GM23338 (cell line): ENCODE measurements around the gene ASS1. TPM values are rescaled to one million over a fixed set of nuclear protein-coding genes. Genes with fewer than 3 reads are reported as not detected.

Source experiments
- ATAC-seq: fragments of 200-7000 bp; cut with Tn5 transposase; 3 replicates; pipeline ENCODE4 v1.9.1; 2020
- DNase-seq: peaks from one replicate; pipeline ENCODE4 v3.0.0-alpha.2; 2015; ENCODE audit warnings: low spot score
- H2AFZ ChIP-seq: fragments of 200-600 bp; sonication (generic); 2 replicates; pipeline ENCODE4 v1.8.0; 2016; ENCODE audit warnings: antibody characterized with exemption, mild to moderate bottlenecking, moderate library complexity
- H3F3A ChIP-seq: fragments of 200-600 bp; sonication (generic); replicated peaks from 2 replicates; pipeline ENCODE4 v1.8.0; 2017; ENCODE audit warnings: antibody characterized with exemption, mixed run types, low read depth
- H3K27ac ChIP-seq: fragments of 200-600 bp; sonication (generic); 2 replicates; pipeline ENCODE4 v1.6.1; 2016; ENCODE audit warnings: low read depth
- H3K27me3 ChIP-seq: fragments of 200-600 bp; sonication (generic); 2 replicates; pipeline ENCODE4 v1.8.0; 2016; ENCODE audit warnings: mild to moderate bottlenecking, mixed run types, moderate library complexity; ENCODE audit not compliant: insufficient read depth
- H3K36me3 ChIP-seq: fragments of 200-600 bp; sonication (generic); 2 replicates; pipeline ENCODE4 v1.8.0; 2016; ENCODE audit warnings: mild to moderate bottlenecking; ENCODE audit not compliant: insufficient read depth
- H3K4me1 ChIP-seq: fragments of 200-600 bp; sonication (generic); 2 replicates; pipeline ENCODE4 v1.8.0; 2016; ENCODE audit warnings: mild to moderate bottlenecking, moderate library complexity; ENCODE audit not compliant: insufficient read depth
- H3K4me2 ChIP-seq: fragments of 200-600 bp; sonication (generic); 2 replicates; pipeline ENCODE4 v1.7.1; 2017; ENCODE audit warnings: mixed run types
- H3K4me3 ChIP-seq: fragments of 200-600 bp; sonication (generic); 2 replicates; pipeline ENCODE4 v1.6.1; 2016; ENCODE audit warnings: mixed run types
- H3K79me2 ChIP-seq: fragments of 200-600 bp; sonication (generic); replicated peaks from 2 replicates; pipeline ENCODE4 v1.8.0; 2017; ENCODE audit warnings: mild to moderate bottlenecking; ENCODE audit not compliant: insufficient read depth
- H3K9me2 ChIP-seq: fragments of 200-600 bp; sonication (generic); 2 replicates; pipeline ENCODE4 v1.8.0; 2017; ENCODE audit not compliant: insufficient read depth
- H4K20me1 ChIP-seq: fragments of 200-600 bp; sonication (generic); replicated peaks from 2 replicates; pipeline ENCODE4 v1.8.0; 2017; ENCODE audit warnings: mild to moderate bottlenecking; ENCODE audit not compliant: insufficient read depth
- H3K27ac Mint-ChIP-seq: 2 replicates; pipeline ENCODE4 v1.8.0; 2020; ENCODE audit warnings: inconsistent platforms, mild to moderate bottlenecking, moderate library complexity, mixed read lengths
- H3K27me3 Mint-ChIP-seq: 3 replicates; pipeline ENCODE4 v1.8.0; 2022; ENCODE audit warnings: low read depth, mild to moderate bottlenecking, moderate library complexity, mixed read lengths, inconsistent platforms; ENCODE audit not compliant: insufficient read depth, poor library complexity
- H3K36me3 Mint-ChIP-seq: 3 replicates; pipeline ENCODE4 v1.8.0; 2021; ENCODE audit warnings: low read depth, mild to moderate bottlenecking, inconsistent platforms, moderate library complexity, mixed read lengths
- H3K4me1 Mint-ChIP-seq: 3 replicates; pipeline ENCODE4 v1.8.0; 2020; ENCODE audit warnings: mild to moderate bottlenecking, inconsistent platforms, mixed read lengths
- H3K4me3 Mint-ChIP-seq: 3 replicates; pipeline ENCODE4 v1.8.0; 2021; ENCODE audit warnings: moderate library complexity, mild to moderate bottlenecking, inconsistent platforms, mixed read lengths
- H3K9me3 Mint-ChIP-seq: 3 replicates; pipeline ENCODE4 v1.8.0; 2020; ENCODE audit warnings: moderate library complexity, mild to moderate bottlenecking, inconsistent platforms, mixed read lengths
- CREB1 ChIP-seq: fragments of 250-450 bp; sonication (Bioruptor Pico); IDR thresholded peaks from 2 replicates; pipeline ENCODE4 v1.5.0; 2020; ENCODE audit warnings: low read depth, mild to moderate bottlenecking, moderate library complexity
- EZH2 ChIP-seq: fragments of 200-600 bp; sonication (generic); IDR thresholded peaks from one replicate; pipeline ENCODE4 v1.8.0; 2017; ENCODE audit warnings: antibody characterized with exemption, mild to moderate bottlenecking, low read depth; ENCODE audit not compliant: unreplicated experiment
- EZH2phosphoT487 ChIP-seq: fragments of 200-600 bp; sonication (generic); IDR thresholded peaks from one replicate; pipeline ENCODE4 v1.8.1; 2018; ENCODE audit warnings: antibody characterized with exemption; ENCODE audit not compliant: unreplicated experiment
- JUNB ChIP-seq: IDR thresholded peaks from one replicate; pipeline ENCODE4 v1.6.1; 2016; ENCODE audit warnings: antibody characterized with exemption; ENCODE audit not compliant: unreplicated experiment
- NANOG ChIP-seq: IDR thresholded peaks from 2 replicates; pipeline ENCODE4 v1.6.1; 2016; ENCODE audit warnings: antibody characterized with exemption, borderline replicate concordance
- STAT1 ChIP-seq: IDR thresholded peaks from one replicate; pipeline ENCODE4 v1.6.1; 2016; ENCODE audit warnings: antibody characterized with exemption; ENCODE audit not compliant: unreplicated experiment
- ZNF114 ChIP-seq: fragments of 250-450 bp; sonication (Bioruptor Pico); IDR thresholded peaks from 2 replicates; pipeline ENCODE4 v1.5.0; 2020; ENCODE audit warnings: mild to moderate bottlenecking, moderate library complexity
- ZNF331 ChIP-seq: fragments of 250-450 bp; sonication (Bioruptor Pico); IDR thresholded peaks from 2 replicates; pipeline ENCODE4 v1.5.0; 2020; ENCODE audit warnings: low read depth, mild to moderate bottlenecking, moderate library complexity
- polyA plus RNA-seq: library from polyadenylated mRNA; unstranded; fragments of >200 nt; fragmentation: Nextera tagmentation; extraction: Ambion mirVana; gene quantifications from 2 replicates; pipeline ENCODE4 v1.2.1, GENCODE V29; 2016
- total RNA-seq: library from RNA; depleted of rRNA; stranded (reverse); fragments of >200 nt; shearing (Covaris generic); gene quantifications from 2 replicates; pipeline ENCODE4 v1.2.3, GENCODE V29; 2014
- TF ChIP-seq, protein P1 (sequence below): fragments of 250-450 bp; sonication (Bioruptor Pico); IDR thresholded peaks from 2 replicates; pipeline ENCODE4 v1.5.0; 2020; ENCODE audit warnings: mild to moderate bottlenecking, moderate library complexity
- TF ChIP-seq, protein P2 (sequence below): IDR thresholded peaks from 2 replicates; pipeline ENCODE4 v1.6.1; 2016; ENCODE audit warnings: antibody characterized with exemption
- TF ChIP-seq, protein P3 (sequence below), 2 experiments: fragments of 200-600 bp in 1 of 2; sonication (generic) in 1 of 2; conservative IDR thresholded peaks; 2 replicates each; pipeline versions ENCODE4 v1.5.1 to v1.6.1; 2016 to 2017; ENCODE audit warnings: antibody characterized with exemption in 2 of 2, low read depth in 2 of 2, mild to moderate bottlenecking in 2 of 2, moderate library complexity in 1 of 2

Gene ASS1
- total and polyA plus RNA-seq, 2 experiments from 2014 or later = 65.8 to 103 TPM

DNA sequence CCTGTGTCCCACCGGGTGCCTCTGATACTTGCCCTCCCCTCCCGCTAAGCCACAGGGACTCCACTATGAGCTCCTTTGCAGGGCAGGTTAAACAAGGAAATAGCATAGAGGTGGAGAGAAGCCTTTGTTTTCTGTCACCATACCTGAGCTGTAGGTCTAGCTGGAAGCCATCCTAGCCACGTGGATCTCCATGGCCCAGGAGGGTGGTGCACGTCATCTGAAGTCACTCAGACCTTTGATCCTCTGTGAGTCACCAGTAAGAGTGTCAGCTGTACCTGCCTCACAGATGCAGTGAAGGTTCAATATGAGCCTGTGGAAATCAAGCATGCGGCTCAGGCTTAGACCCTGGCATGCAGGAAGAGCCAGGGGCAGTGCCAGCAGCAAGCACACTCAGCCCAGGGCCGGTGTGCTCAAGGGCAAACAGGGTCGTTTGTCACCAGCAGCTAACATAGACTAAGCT lies 55.1 kb downstream of the ASS1 start (continued):
- TF ChIP-seq, protein P1, sequence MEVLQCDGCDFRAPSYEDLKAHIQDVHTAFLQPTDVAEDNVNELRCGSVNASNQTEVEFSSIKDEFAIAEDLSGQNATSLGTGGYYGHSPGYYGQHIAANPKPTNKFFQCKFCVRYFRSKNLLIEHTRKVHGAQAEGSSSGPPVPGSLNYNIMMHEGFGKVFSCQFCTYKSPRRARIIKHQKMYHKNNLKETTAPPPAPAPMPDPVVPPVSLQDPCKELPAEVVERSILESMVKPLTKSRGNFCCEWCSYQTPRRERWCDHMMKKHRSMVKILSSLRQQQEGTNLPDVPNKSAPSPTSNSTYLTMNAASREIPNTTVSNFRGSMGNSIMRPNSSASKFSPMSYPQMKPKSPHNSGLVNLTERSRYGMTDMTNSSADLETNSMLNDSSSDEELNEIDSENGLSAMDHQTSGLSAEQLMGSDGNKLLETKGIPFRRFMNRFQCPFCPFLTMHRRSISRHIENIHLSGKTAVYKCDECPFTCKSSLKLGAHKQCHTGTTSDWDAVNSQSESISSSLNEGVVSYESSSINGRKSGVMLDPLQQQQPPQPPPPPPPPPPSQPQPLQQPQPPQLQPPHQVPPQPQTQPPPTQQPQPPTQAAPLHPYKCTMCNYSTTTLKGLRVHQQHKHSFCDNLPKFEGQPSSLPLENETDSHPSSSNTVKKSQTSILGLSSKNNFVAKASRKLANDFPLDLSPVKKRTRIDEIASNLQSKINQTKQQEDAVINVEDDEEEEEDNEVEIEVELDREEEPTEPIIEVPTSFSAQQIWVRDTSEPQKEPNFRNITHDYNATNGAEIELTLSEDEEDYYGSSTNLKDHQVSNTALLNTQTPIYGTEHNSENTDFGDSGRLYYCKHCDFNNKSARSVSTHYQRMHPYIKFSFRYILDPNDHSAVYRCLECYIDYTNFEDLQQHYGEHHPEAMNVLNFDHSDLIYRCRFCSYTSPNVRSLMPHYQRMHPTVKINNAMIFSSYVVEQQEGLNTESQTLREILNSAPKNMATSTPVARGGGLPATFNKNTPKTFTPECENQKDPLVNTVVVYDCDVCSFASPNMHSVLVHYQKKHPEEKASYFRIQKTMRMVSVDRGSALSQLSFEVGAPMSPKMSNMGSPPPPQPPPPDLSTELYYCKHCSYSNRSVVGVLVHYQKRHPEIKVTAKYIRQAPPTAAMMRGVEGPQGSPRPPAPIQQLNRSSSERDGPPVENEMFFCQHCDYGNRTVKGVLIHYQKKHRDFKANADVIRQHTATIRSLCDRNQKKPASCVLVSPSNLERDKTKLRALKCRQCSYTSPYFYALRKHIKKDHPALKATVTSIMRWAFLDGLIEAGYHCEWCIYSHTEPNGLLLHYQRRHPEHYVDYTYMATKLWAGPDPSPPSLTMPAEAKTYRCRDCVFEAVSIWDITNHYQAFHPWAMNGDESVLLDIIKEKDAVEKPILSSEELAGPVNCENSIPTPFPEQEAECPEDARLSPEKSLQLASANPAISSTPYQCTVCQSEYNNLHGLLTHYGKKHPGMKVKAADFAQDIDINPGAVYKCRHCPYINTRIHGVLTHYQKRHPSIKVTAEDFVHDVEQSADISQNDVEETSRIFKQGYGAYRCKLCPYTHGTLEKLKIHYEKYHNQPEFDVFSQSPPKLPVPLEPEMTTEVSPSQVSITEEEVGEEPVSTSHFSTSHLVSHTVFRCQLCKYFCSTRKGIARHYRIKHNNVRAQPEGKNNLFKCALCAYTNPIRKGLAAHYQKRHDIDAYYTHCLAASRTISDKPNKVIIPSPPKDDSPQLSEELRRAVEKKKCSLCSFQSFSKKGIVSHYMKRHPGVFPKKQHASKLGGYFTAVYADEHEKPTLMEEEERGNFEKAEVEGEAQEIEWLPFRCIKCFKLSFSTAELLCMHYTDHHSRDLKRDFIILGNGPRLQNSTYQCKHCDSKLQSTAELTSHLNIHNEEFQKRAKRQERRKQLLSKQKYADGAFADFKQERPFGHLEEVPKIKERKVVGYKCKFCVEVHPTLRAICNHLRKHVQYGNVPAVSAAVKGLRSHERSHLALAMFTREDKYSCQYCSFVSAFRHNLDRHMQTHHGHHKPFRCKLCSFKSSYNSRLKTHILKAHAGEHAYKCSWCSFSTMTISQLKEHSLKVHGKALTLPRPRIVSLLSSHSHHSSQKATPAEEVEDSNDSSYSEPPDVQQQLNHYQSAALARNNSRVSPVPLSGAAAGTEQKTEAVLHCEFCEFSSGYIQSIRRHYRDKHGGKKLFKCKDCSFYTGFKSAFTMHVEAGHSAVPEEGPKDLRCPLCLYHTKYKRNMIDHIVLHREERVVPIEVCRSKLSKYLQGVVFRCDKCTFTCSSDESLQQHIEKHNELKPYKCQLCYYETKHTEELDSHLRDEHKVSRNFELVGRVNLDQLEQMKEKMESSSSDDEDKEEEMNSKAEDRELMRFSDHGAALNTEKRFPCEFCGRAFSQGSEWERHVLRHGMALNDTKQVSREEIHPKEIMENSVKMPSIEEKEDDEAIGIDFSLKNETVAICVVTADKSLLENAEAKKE (CRISPR knock-in tag) = no peak
- TF ChIP-seq JUNB (no peak), ZNF114 (CRISPR knock-in tag) (no peak), EZH2 (no peak)
- TF ChIP-seq, protein P2, sequence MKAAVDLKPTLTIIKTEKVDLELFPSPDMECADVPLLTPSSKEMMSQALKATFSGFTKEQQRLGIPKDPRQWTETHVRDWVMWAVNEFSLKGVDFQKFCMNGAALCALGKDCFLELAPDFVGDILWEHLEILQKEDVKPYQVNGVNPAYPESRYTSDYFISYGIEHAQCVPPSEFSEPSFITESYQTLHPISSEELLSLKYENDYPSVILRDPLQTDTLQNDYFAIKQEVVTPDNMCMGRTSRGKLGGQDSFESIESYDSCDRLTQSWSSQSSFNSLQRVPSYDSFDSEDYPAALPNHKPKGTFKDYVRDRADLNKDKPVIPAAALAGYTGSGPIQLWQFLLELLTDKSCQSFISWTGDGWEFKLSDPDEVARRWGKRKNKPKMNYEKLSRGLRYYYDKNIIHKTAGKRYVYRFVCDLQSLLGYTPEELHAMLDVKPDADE = no peak

DNA sequence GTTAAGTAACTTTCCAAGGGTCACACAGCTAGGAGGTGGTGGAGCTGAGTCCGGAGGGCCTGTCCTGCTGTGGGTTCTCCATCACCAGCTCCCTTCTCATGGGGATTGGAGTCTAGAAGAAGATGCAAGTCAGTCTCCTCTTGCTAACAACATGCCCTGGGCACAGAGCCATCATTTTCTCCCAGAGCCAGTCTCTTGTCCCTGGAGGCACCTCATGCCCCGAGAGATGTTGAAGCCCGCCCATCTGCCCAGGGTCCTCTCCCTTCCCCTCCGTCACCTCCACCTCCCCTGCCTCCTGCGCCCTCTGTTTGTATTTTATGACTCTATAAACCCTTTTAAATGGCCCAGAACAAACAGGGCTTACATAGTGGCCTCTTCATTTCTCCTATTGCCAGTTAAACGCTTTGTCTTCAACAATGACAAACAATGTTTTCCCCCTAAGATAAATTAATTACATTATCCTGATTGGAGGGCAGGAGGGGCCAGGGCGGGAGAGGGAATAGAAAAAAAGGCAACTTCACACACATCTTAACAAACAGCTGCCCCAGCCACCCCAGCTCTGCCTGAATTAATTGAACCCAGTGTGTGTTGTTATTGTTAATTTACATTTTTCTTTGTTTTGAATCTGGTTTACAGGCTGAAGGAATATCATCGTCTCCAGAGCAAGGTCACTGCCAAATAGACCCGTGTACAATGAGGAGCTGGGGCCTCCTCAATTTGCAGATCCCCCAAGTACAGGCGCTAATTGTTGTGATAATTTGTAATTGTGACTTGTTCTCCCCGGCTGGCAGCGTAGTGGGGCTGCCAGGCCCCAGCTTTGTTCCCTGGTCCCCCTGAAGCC lies 55.8 kb downstream of the ASS1 start:
- ATAC-seq = no peak
- H3K36me3 ChIP-seq = no peaks in the 10 kb centered on the region; the same call in 1 of the 2 replicates
- no peak overlapping the region for H3K4me3 ChIP-seq
- H3K79me2 ChIP-seq = no peaks in the 10 kb centered on the region
- H3K4me1 ChIP-seq = 0 out of 2 replicates have a peak, but pooled peaks cover 4% of the 10 kb centered on the region
- H3K4me2 ChIP-seq = no peak overlapping the region
- no peak overlapping the region for H3K27ac ChIP-seq
- peaks cover 33% of the 10 kb centered on the region for H3K36me3 Mint-ChIP-seq
- no peaks in the 10 kb centered on the region for H3K9me2 ChIP-seq
- H3K9me3 Mint-ChIP-seq = no peaks in the 10 kb centered on the region
- peaks cover 12% of the 10 kb centered on the region for H3K27me3 Mint-ChIP-seq
- H2AFZ ChIP-seq = no peak overlapping the region
- H3K4me3 Mint-ChIP-seq = no peak overlapping the region
- no peaks in the 10 kb centered on the region for H3K27me3 ChIP-seq
- H3F3A ChIP-seq = no peaks in the 10 kb centered on the region
- DNase-seq = no peak
- peaks cover 10% of the 10 kb centered on the region for H3K4me1 Mint-ChIP-seq
- H4K20me1 ChIP-seq = no peaks in the 10 kb centered on the region
- H3K27ac Mint-ChIP-seq = peak overlapping the region; percentile 39; the same call in 1 of the 2 replicates
- TF ChIP-seq, protein P3, sequence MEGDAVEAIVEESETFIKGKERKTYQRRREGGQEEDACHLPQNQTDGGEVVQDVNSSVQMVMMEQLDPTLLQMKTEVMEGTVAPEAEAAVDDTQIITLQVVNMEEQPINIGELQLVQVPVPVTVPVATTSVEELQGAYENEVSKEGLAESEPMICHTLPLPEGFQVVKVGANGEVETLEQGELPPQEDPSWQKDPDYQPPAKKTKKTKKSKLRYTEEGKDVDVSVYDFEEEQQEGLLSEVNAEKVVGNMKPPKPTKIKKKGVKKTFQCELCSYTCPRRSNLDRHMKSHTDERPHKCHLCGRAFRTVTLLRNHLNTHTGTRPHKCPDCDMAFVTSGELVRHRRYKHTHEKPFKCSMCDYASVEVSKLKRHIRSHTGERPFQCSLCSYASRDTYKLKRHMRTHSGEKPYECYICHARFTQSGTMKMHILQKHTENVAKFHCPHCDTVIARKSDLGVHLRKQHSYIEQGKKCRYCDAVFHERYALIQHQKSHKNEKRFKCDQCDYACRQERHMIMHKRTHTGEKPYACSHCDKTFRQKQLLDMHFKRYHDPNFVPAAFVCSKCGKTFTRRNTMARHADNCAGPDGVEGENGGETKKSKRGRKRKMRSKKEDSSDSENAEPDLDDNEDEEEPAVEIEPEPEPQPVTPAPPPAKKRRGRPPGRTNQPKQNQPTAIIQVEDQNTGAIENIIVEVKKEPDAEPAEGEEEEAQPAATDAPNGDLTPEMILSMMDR (conservative IDR thresholded peaks at IDR 0.05; ENCODE audit: low read depth in 2 of 2) = no peak
- TF ChIP-seq STAT1 (no peak), EZH2phosphoT487 (no peak), EZH2 (no peak), NANOG (no peak), ZNF331 (CRISPR knock-in tag) (no peak), ZNF114 (CRISPR knock-in tag) (no peak), CREB1 (CRISPR knock-in tag) (no peak)
- TF ChIP-seq, protein P2 = no peak
